IPS DF 4.7 (cell line): ENCODE results near the gene GPR31.

Experiments
- DNase-seq: peaks from one replicate; pipeline ENCODE4 v3.0.0-alpha.2; 2013; ENCODE audit warnings: low spot score; ENCODE audit errors: extremely low read depth

GPR31 gene

DNA sequence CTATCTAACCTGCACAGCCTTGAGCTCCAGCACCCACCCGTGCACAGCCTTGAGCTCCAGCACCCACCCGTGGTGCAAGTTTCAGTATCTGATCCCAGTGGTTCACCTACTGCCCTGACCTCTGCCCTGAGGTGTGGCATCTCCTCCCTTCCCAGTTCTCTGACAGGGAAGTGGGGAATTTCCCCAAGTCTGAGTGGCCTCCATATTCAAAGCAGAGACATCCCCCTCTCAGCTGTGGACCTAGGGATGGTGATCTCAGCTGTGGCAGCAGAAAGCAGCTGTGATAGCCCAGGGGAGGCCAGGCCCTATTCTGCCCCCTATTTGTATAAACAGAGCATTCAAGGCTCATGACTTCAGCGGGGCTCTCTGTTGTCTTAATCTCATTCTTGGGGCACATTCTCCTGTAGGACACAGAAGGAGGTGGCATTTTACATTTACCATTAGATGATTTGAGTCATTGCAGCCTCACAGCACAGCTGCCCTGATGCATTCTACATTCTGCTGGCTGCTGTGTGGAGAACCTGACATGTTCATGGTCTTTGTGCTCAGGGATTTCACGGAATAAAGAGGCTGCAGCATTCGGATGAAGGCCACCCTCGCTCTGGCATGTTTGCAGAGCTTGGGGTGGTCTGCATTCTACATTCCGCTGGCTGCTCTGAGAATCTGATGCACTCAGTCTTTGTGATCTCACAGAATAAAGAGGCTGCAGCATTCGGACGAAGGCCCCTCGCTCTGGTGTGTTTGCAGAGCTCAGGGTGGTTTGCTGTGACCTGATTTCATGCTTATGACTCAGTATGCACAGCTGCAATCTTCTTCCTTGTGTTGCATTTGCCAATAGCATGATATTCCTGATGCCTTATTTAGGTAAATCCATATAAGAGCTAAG, 16.9 kb downstream of the GPR31 start:
- DNase-seq, result no peak

DNA sequence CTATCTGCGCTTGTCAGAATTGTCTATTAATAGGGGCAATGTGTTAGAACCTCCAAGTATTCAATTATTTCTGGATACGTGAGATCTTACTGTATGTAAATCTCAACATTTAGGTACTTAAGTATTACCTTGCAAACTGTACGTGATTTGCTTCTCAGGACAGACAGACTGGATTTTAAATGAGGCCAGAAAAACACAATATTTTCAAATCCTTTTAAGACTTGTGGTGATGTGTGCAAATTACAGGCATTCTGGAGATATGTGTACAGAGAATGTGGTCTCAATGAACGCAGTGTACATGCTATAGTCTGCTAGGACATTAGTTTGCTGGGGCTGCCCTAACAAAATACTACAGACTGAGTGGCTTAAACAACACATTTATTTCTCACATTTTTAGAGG, 18.0 kb downstream of the GPR31 start:
- DNase-seq, result no peak

DNA sequence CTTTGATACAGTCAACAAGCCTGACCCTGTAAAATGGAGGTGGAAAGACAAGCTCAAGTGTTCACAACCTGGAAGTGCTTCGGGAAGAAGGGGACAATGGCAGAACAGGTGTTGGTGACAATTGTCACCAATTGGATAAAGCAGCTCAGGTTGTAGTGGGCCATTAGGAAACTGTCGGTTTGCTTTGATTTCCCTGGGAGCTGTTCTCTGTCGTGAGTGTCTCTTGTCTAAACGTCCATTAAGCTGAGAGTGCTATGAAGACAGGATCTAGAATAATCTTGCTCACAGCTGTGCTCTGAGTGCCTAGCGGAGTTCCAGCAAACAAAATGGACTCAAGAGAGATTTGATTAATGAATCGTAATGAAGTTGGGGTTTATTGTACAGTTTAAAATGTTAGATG, 19.9 kb downstream of the GPR31 start:
- DNase-seq, result no peak

DNA sequence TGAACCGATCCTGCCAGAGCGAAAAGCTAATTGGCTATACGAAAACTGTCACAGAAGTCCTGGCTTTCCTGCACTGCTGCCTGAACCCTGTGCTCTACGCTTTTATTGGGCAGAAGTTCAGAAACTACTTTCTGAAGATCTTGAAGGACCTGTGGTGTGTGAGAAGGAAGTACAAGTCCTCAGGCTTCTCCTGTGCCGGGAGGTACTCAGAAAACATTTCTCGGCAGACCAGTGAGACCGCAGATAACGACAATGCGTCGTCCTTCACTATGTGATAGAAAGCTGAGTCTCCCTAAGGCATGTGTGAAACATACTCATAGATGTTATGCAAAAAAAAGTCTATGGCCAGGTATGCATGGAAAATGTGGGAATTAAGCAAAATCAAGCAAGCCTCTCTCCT, 20.7 kb downstream of the GPR31 start:
- no peak for DNase-seq

DNA sequence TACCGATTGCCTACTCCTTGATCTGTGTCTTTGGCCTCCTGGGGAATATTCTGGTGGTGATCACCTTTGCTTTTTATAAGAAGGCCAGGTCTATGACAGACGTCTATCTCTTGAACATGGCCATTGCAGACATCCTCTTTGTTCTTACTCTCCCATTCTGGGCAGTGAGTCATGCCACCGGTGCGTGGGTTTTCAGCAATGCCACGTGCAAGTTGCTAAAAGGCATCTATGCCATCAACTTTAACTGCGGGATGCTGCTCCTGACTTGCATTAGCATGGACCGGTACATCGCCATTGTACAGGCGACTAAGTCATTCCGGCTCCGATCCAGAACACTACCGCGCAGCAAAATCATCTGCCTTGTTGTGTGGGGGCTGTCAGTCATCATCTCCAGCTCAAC, 21.4 kb downstream of the GPR31 start:
- DNase-seq, result no peak

DNA sequence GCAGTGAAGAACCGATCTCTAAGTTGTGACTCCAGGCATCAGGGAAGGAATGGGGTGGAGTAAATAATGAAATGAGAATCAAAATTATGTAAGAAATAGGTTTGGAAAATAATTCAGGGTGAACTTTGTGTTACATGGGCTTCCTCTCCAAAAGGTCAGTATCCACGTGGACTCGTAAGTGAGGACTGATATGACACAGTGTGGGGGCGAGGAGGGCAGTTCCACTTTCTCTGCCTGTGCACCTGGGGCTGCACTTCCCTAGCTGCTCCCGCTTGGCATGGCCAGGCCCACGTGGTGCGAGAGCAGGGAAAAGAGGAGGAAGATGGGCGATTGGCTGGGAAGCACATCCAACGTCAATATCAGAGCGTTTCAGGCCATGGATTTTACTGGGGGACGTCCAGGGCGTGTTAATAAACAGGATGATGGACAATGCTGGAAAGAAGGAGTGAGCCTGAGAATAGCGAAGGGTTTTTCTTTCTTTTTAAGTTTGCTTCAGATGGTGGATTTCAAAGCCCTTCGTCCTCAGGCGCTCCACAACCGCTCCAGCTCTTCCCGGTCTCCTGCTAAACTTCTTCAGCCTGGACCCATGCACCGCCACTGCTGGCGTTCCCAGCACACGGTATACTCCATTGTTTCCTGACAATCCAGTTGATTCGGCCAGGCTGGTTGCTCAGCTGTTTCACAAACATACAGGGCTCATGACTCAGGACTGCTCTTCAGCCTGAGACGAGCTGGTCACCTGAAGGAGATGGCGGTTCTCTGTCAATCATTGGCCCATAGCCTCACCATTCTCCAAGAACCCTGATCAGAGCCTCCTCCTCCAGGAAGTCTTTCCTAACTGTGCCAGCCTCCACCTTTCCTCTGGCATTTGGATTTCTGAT, 23.1 kb downstream of the GPR31 start:
- DNase-seq, result no peak

DNA sequence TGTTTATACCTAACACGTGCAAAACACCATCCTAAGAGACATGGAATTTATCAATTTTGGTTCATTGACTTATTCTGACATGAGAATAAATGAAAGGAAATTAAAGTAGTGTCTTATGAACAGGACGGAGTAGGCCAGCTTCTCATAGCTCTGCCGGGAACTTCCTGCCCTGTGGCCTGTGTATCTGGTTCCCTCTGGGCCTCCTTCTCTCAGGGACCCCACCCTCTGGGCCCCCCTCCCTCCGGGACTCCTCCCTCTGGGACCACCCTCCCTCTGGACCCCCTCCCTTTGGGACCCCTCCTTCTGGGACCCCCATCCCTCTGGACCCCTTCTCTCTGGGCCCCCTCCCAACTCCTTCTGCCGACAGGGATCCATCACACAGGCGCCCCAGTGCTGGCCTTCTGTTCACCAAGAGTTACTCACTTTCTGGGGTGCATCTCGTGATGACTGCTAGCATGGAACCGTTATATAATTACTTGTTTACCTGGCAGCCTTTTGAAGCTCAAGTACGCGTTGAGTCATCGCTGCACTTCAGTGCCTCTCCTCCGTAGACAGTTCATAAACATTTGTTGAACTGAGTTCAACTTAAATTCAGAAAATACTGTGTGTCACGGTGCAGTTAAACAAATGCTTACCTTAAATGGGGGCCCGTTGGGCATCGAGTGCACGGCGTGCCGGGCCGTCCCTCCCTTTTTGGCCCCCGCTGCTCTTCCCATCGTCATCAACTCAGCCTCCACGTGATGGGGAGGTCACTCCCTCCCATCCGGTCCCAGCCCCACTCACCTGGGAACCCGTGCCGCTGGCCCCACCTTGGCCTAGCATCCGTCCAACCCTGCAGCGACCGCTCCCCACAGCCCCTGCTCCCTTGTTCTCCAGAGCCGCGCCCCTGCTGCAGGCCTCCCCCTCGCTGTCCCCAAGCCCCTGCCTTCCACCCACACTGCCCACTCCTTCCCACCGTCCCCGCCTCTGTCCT, 26.8 kb downstream of the GPR31 start:
- DNase-seq, result no peak

DNA sequence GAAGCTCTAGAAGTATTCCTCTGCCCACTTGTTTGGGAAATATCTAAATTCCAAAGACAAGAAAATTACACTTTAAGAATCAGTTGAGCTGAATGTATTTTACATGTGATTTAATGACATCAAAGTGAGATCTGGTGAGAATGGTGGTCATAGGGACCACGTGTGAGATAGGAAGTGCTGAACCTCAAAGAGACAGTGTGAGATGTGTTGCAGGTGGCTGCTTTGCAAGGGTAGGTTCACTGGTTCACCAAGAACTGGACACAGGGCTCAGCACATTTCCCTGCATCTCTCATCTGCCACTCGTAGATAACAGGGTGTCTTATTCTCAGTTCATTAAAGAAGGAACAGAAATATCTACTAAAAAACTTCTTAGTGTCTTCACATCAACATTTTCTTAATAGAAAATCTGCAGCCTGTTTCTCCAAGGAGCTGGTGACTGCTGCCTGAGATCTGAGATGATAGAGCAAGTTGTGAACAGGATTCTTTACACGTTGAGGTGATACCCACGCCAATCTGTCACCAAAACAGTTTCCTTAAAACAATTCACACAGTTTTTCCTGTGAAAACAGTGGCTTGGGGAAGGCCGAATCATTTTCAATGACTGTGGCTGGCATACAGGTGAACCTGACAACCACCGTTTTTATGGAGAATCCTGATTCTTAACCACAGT, 27.6 kb downstream of the GPR31 start:
- no peak for DNase-seq

DNA sequence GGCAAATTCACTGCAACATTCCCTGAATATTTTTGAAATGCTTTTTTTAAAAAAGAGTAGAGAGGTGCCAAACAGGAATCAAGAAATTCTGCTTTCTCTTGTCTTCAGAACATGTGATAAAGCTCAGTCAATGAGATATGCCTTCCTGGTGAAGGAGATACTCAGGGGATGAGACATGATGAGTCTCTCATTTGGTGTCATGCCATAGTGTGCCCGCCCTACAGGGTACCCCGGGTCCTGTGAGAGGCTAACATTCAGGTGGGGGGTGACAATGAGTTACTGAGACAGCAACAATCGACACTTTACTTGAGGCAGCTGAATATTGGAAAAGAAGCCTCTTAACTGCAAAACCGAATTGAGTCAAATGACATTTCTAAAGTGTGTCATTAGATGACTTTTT, 28.2 kb downstream of the GPR31 start:
- DNase-seq, result no peak

DNA sequence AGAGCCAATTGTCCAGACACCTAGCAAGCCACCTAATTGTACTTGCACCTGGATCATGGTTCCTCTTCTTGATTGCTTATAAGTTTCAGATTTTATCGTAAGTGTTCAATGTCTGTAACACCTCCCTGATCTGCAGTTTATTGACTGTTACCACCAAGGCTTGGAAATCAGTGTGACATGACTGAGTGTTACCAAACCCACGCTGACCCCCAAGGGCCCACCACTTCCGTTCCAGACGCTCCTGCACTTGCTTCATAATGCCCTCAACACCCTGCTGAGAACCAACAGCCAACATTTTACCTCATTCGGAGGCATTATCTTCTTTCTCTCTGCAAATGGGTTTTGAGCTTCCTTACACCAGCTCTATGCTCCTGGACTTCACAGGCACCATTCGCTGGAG, 28.6 kb downstream of the GPR31 start:
- no peak for DNase-seq

DNA sequence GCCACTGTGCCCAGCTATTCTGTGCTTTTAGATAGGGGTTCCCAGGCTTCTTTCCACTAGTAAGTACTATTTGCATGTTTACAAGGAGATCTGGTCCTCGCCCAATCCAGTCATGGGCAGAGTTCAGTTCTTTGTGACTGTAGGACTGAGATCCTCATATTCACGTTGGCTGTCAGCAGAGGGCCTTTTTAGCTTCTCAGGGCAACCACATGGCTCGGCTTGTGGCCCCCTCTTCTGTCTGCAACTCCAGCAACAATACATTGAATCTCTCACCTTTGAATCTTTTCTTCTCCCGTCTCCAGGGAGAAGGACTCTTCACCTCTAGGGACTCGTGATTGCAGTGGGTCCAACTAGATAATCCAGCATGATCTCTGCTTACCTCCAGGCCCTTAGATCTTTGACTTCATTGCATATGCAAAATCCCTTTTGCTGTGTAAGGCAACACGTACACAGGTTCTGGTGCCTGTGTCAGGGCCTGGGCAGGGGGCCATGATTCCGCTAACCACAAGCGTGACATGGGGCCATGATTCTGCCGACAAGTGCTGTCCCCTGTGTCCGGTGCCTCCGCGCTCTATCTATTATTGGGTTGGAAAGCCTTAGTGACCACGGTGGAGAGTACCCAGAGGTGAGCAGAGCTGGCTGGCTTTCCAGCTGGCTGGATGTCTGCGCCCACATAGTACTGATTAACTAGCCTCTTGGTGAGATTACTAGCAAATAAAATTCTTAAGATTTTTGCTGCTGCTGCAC, 29.8 kb downstream of the GPR31 start:
- DNase-seq, result no peak

DNA sequence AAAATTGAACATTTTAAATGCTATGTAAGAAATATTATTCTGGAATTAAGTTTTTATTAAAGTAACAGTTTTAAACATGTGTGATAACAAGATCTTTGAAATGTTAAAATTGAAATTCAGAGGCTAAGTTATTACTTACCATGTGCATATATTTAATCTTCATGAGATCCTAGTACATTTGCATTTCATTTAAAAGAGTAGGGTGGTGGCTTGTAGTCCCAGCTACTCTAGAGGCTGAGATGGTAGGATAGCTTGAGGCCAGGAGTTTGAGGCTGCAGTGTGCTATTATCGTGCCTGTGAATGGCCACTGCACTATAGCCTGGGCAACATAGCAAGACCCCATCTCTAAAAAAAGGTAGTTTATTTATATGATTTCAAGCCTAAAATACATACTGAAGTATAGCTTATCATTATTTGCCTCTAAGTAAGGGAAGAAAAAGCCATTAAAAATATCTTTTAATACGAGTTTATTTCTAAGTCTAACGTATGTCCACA, 31.9 kb downstream of the GPR31 start:
- DNase-seq, result no peak

DNA sequence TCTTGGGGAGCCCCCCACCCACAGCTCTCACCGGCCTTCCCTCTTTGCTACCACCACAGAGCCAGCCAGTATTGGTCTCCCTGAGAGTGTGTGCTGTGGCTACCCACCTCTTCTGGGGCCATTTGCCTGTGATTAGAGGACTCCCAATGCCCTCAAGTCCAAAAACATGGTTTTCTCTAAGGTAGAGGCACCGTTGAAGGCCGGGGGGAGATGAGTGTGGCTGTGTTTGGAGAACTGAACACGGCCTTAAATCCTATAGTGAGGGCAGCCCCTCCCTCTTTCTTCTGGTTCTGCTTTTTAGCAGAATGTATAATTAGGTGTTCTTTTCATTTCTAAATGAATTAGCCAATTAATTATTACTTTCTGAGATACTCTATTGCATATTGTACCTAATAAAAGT, 32.4 kb downstream of the GPR31 start:
- no peak for DNase-seq

DNA sequence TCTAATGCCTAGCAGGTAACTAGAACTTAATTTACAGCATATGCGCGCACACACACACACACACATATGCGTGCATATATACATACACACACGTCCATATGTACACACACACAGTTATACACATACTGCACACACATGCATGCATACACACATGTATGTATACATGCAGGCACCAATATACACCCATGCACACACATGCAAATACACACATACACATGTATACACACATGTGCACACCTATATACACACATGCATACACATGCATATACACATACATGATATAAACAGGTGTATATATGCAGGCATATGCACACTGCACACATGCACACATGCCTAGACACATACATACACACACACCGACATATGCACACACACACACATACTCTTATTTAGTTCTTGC, 33.0 kb downstream of the GPR31 start:
- no peak for DNase-seq

DNA sequence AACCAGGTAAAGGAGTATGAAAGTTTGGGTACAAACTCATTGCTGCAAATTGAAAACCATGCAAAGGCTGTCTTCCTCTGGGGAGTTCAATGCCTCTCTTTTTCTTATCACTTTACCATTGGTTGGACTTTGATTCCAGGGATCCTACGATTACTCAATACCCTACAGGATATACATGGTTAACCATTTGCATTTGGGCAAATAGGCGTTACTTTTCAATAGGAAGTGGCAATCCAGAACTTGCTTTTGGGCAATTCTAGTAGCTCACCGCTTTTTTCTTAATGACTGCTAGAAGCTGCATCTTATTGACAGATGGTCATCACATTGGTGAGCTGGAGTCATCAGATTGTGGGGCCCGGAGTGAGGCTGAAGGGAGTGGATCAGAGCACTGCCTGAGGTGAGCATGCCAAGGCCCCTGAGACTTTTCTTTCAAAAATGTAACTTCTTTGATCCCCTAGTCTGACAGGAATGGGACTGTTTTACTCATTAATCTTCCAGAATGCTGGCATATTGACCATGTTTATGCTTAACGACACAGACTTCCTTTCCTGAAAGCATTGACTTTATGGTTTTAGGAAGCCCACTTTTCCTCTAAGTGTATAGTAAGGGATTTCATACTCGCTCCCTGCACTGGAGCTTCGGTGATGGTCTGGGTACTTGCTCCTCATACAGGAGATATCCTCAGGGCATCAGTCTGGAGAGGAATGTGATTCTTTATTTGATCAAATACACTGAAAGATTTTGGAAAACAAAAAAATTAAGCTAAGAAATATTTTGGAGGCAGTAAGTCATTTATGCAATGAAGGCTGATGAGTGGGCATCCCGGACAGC, 34.7 kb downstream of the GPR31 start, which contains the start of gene CCR6:
Gene CCR6, plus strand, starts transcription at position 270 of the 831 bp plus-strand sequence. CDS start 13,039 bp downstream, outside the sequence.
- DNase-seq, result no peak

DNA sequence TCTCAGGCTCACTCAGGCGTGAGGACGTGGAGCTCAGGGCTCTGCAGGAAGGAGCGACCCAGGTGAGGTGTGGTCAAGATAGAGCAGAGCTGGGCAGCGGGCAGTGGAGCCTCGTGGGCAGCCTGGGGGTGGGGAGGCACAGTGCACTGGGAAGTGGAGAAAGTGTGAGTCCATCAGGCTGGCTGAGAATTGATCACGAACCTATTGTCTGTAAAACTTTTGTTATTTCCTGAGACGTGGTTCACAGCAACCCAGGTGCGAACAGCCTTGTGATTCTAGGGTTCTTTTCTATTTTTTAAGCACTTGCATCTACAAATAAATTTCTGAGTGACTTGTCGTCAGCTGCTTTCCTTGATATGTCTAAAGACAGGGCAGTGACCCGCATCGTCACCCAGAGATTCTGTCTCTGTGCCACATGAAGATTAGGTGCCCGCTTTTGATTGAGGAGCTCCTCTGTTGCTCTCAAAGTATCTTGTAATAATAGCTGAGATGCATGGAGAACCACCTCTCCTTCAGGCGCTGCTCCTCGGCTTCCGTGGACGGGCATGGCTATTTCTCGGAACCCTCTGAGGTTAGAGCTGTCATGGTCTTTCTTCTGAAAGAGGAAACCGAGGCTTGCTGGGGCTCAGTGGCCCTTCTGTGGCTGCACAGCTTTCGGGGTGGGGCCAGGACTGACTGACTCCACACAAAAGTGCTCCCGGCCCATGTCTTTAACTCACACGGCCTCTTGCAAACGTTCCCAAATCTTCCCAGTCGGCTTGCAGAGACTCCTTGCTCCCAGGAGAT, 35.5 kb downstream of the GPR31 start:
- no peak for DNase-seq

DNA sequence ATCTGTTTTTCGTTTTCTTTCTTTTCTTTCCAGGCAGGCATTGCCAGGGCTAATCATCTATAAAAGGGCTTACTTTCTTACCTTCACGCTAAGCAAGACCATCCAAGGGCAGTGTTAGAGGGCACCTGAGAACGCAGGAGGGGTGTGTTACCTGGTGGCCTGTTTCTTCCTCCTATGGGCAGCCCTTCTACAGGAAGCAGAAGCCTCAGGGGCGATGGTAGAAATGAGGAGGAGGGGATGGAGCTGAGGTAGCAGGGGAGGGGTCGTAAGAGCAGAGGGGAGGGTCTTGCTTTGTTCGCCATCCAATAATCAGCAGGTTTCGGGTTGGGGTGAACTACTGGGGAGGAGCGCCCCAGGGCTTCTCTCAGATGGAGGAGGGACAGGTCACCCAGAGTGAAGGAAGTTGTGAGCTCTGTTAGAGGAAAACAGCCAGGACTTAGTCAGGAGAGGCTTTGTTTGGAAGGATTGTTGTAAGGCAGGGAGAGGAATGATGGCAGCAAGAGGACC, 36.4 kb downstream of the GPR31 start:
- DNase-seq, result no peak

DNA sequence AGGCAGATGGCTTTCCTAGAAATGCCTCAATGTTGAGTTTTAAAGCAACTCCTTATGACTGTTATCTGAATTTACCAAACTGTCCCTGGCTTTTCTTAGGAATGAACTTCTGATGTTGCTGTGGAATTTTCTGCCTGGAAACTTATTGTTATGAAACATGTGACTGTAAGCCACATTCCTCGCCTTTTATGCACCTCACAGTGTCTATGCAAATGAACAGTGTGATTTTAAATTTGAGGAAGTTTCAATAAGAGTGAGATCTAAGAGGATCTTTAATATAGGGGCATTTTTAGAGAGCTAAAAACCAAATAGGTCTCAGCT, 37.2 kb downstream of the GPR31 start:
- DNase-seq, result no peak
